ENCODE results near the gene KCNK7. TPM values are rescaled to one million over a fixed set of nuclear protein-coding genes. Genes with fewer than 3 reads are reported as not detected.

Gene KCNK7
- total RNA-seq, 1 donor from 2014 or later, result not detected

DNA sequence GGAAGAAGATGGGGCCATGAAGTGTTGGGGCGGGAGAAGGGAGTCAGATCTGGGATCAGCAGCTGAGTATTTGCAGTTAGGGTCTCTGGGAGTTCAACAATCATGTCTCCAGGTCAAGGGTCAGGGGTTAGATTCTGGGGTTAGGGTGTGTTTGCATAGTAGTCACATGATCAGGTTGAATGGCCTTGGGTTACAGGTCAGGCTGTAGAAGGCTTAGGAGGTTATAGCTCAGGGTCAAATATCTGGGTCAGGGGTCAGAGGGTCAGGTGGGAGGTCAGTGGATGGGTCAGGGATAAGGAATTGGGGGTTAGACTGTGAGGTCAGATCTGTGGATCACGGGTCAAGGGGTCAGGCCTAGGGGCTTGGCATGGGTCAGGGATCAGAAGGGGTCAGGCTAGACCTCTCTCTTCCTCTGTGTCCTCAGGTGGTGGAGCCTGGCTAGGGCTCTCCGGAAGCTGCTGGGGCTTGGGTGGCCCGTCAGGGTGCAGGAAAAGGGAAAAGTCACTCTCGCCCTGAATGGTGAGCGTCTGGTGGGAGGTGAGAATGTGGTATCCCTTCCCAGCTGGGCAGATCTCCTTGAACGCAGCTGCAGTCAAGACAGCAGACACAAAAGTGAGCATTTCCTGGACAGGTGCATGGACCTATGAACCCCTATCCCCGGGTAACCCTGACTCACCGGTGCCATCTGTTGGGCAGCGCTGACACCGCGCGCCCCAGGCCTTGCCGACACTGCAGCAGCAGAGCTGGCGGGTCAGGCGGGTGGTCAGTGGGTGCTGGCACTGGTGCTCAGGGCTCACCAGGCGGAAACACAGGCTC, 43.8 kb downstream of the KCNK7 start:
- peak overlapping the region; percentile 12 to 99 for H3K27ac ChIP-seq
- TF ChIP-seq, protein P1, sequence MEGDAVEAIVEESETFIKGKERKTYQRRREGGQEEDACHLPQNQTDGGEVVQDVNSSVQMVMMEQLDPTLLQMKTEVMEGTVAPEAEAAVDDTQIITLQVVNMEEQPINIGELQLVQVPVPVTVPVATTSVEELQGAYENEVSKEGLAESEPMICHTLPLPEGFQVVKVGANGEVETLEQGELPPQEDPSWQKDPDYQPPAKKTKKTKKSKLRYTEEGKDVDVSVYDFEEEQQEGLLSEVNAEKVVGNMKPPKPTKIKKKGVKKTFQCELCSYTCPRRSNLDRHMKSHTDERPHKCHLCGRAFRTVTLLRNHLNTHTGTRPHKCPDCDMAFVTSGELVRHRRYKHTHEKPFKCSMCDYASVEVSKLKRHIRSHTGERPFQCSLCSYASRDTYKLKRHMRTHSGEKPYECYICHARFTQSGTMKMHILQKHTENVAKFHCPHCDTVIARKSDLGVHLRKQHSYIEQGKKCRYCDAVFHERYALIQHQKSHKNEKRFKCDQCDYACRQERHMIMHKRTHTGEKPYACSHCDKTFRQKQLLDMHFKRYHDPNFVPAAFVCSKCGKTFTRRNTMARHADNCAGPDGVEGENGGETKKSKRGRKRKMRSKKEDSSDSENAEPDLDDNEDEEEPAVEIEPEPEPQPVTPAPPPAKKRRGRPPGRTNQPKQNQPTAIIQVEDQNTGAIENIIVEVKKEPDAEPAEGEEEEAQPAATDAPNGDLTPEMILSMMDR (IDR thresholded peaks at IDR 0.05), result peak in 1 of 3 experiments; percentile 39
- peaks cover 10 to 31% of the 10 kb centered on the region in 2 donors for H3K4me1 ChIP-seq
- no peaks in the 10 kb centered on the region for H3K27me3 ChIP-seq
- intact Hi-C loops (cut with DNase I), result no loop called here
- H3K4me3 ChIP-seq, result no peak overlapping the region
- no peak for DNase-seq (ENCODE audit: low spot score in 2 of 2)
- no peaks in the 10 kb centered on the region for H3K9me3 ChIP-seq
- H3K36me3 ChIP-seq, result peaks cover 58 to 67% of the 10 kb centered on the region in 2 donors

DNA sequence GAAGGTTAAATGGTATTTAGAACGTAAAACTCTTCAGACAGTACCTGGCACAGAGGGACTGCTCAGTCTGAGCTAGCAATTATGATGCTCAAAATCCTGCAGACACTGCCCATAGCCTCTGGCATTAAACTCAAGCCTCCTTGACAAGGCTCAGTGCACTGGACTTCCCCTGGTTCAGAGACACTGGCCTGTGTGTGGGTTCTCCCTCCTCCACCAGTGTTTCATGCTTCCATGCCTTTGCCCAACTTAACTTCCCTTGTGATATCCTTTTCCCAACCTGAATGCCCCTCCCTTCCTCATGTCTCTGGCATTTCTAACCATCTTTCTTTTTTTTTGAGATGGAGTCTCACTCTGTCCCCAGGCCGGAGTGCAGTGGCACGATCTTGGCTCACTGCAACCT, 46.5 kb downstream of the KCNK7 start:
- Histone ChIP-seq H3K36me3 (peaks cover 72 to 84% of the 10 kb centered on the region in 2 donors), H3K4me1 (peaks cover 0 to 6% of the 10 kb centered on the region in 2 donors), H3K27me3 (no peaks in the 10 kb centered on the region), H3K9me3 (no peaks in the 10 kb centered on the region), H3K27ac (no peak overlapping the region), H3K4me3 (no peak overlapping the region)
- no peak for DNase-seq (ENCODE audit: low spot score in 2 of 2)
- intact Hi-C loops (cut with DNase I), result no loop called here
- TF ChIP-seq, protein P1 (IDR thresholded peaks at IDR 0.05), result no peak

DNA sequence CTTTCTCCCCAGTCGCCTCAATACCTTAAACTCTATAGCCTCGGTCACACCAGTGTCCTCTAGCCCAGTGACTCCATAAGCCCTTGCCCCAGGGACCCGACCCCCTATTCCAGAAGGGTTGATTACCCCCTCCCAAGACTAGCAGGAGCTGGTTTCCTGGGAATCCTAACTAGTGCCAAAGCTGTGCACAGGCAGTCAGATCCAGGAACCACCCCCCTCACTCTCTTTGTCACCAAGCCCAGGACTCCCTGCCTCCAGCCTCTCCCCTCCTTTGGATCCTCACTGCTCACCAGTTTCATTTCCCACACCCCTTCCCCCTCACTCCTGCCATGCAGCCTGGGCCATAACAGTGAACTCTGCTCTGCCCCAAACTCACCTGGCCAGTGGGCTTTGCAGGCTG, 47.2 kb downstream of the KCNK7 start:
- Histone ChIP-seq H3K9me3 (no peaks in the 10 kb centered on the region), H3K36me3 (peaks cover 72 to 85% of the 10 kb centered on the region in 2 donors), H3K4me1 (no peaks in the 10 kb centered on the region), H3K27me3 (no peaks in the 10 kb centered on the region), H3K4me3 (no peak overlapping the region), H3K27ac (peak overlapping the region; percentile 0 to 17)
- intact Hi-C loops (cut with DNase I), result no loop called here
- TF ChIP-seq, protein P1 (IDR thresholded peaks at IDR 0.05), result no peak
- no peak for DNase-seq (ENCODE audit: low spot score in 2 of 2)

DNA sequence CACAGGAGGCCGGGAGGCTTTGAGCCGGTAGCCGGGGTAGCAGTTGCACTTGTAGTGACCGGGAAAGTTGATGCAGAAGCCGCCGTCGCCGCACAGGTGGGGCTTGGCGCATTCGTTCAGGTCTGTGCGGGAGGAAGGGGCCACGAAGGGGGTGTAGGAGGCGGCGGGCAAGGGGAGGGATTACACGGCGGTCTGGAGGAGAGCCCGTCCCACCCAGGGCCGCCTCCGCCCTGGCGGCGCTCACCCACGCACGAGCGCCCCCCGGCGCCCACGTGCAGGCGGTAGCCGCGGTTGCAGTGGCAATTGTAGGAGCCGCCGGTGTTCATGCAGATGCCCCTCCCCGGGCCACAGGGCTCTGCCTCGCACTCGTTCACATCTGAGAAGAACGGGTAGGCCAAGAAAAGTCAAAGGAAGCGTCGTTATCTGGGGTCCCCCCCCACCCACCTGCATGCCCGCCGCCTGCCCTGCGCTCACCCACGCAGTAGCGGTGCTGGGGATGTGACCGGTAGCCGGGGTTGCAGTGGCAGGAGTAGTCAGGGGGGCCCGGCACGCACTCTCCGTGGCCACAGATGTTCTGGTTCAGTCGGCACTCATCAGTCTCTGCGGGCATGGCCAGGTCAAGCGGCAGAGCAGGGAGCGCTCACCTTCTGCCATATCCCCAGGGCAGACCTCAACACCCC, 48.0 kb downstream of the KCNK7 start:
- Histone ChIP-seq H3K9me3 (no peaks in the 10 kb centered on the region), H3K4me3 (no peak overlapping the region), H3K27ac (peak overlapping the region in 1 of 2 donors; percentile 0), H3K36me3 (peaks cover 72 to 86% of the 10 kb centered on the region in 2 donors), H3K27me3 (no peaks in the 10 kb centered on the region), H3K4me1 (no peaks in the 10 kb centered on the region)
- no peak for DNase-seq (ENCODE audit: low spot score in 2 of 2)
- intact Hi-C loops (cut with DNase I), result no loop called here
- TF ChIP-seq, protein P1 (IDR thresholded peaks at IDR 0.05), result no peak

DNA sequence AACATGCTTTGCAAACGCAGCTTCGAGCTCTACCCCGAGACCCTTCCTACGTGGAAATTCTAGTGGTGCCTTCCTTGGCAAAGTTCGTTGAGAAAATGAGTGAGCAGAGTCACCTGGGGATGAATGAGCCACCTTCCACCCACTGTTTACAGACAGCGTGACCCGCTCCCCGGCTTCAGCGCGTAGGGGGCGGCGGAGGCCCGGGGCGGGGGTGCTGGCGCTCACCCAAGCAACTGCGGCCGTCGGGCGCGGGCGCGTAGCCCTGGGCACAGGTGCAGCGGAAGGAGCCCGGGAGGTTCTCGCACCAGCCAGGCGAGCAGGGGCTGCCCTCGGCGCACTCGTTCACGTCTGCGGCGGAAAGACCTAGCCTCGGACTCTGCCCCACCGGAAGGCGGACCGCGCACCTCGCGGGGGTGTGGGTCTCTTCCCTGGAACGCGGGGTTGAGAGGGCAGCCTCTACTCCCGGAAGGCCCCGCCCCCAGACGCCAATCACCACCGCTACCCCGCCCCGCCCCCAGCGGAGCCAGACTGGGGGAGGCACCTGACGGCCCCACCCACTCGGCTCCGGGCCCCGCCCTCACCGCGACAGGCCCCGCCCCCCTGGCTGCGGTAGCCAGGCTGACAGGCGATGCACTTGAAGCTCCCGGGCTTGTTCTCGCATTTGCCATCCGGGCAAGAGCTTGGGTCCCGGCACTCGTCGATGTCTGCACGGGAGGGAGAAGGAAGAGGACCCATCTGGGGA, 49.2 kb downstream of the KCNK7 start:
- H3K4me3 ChIP-seq, result peak overlapping the region in 1 of 2 donors; percentile 34
- intact Hi-C loops (cut with DNase I), result no loop called here
- no peaks in the 10 kb centered on the region for H3K9me3 ChIP-seq
- no peaks in the 10 kb centered on the region for H3K27me3 ChIP-seq
- peak; percentile 59 to 88 for DNase-seq (ENCODE audit: low spot score in 2 of 2)
- peak overlapping the region; percentile 29 to 47 for H3K27ac ChIP-seq
- peaks cover 4 to 7% of the 10 kb centered on the region in 2 donors for H3K4me1 ChIP-seq
- H3K36me3 ChIP-seq, result peaks cover 66 to 76% of the 10 kb centered on the region in 2 donors
- TF ChIP-seq, protein P1 (IDR thresholded peaks at IDR 0.05), result no peak
